HG03095 (cell line): Measurements from ENCODE around the gene STIMATE.

Experiments used
- ATAC-seq: cut with Tn5 transposase; IDR thresholded peaks from one replicate; pipeline ENCODE4 v1.9.1; 2021; ENCODE audit warnings: moderate library complexity; ENCODE audit not compliant: unreplicated experiment

STIMATE gene

GRCh38 chr3:52894756-52895155 is 2.6 kb downstream of the STIMATE start:
- no peak for ATAC-seq

- no peak for ATAC-seq
Observed at GRCh38 chr3:52893723-52894122, 3.6 kb downstream of the STIMATE start.

- no peak for ATAC-seq
Observed at GRCh38 chr3:52892625-52893311, 4.6 kb downstream of the STIMATE start.

GRCh38 chr3:52892290-52892624 is 5.1 kb downstream of the STIMATE start:
- ATAC-seq, result no peak

GRCh38 chr3:52891615-52892081 is 5.7 kb downstream of the STIMATE start:
- ATAC-seq, result no peak

- ATAC-seq, result no peak
Observed at GRCh38 chr3:52891164-52891563, 6.2 kb downstream of the STIMATE start.

- ATAC-seq, result no peak
Observed at GRCh38 chr3:52890735-52891134, 6.6 kb downstream of the STIMATE start.

- no peak for ATAC-seq
Observed at GRCh38 chr3:52889901-52890300, 7.4 kb downstream of the STIMATE start.

GRCh38 chr3:52887166-52887565 is 10.2 kb downstream of the STIMATE start:
- ATAC-seq, result no peak

GRCh38 chr3:52886049-52886730 is 11.2 kb downstream of the STIMATE start:
- ATAC-seq, result no peak

- ATAC-seq, result no peak
Observed at GRCh38 chr3:52882377-52882776, 15.0 kb downstream of the STIMATE start.

GRCh38 chr3:52881871-52882270 is 15.5 kb downstream of the STIMATE start:
- no peak for ATAC-seq

GRCh38 chr3:52880474-52880873 is 16.9 kb downstream of the STIMATE start:
- no peak for ATAC-seq

GRCh38 chr3:52880047-52880446 is 17.3 kb downstream of the STIMATE start:
- no peak for ATAC-seq

- no peak for ATAC-seq
Observed at GRCh38 chr3:52879581-52879980, 17.8 kb downstream of the STIMATE start.

- no peak for ATAC-seq
Observed at GRCh38 chr3:52879090-52879489, 18.3 kb downstream of the STIMATE start.

- ATAC-seq, result no peak
Observed at GRCh38 chr3:52877085-52877484, 20.3 kb downstream of the STIMATE start.

GRCh38 chr3:52874864-52875587 is 22.3 kb downstream of the STIMATE start:
- ATAC-seq, result no peak

GRCh38 chr3:52874160-52874701 is 23.1 kb downstream of the STIMATE start:
- ATAC-seq, result no peak

GRCh38 chr3:52873433-52874159 is 23.8 kb downstream of the STIMATE start:
- ATAC-seq, result no peak

- no peak for ATAC-seq
Observed at GRCh38 chr3:52872245-52872644, 25.1 kb downstream of the STIMATE start.
